ENCODE results near the gene CRACDL.
"Not testable (repeated sequence)": the region's sequence is repeated elsewhere in the genome, so short reads cannot be mapped to it uniquely, and the experiment has no call there.

CRACDL gene

GRCh38 chr2:98776136-98776535 is 159.9 kb downstream of the CRACDL start:
- no peak for DNase-seq (ENCODE audit: low read depth in 2 of 2)

GRCh38 chr2:98775146-98775986 is 160.7 kb downstream of the CRACDL start:
- no peak for DNase-seq (ENCODE audit: low read depth in 2 of 2)

- DNase-seq (ENCODE audit: low read depth in 2 of 2): no peak
These were observed 162.1 kb downstream of the CRACDL start for GRCh38 chr2:98773907-98774306.

GRCh38 chr2:98773169-98773568 is 162.9 kb downstream of the CRACDL start:
- DNase-seq (ENCODE audit: low read depth in 2 of 2): no peak

GRCh38 chr2:98772536-98772935 is 163.5 kb downstream of the CRACDL start:
- no peak for DNase-seq (ENCODE audit: low read depth in 2 of 2)

- no peak for DNase-seq (ENCODE audit: low read depth in 2 of 2)
These were observed 164.1 kb downstream of the CRACDL start for GRCh38 chr2:98771721-98772524.

GRCh38 chr2:98771264-98771663 is 164.8 kb downstream of the CRACDL start:
- DNase-seq (ENCODE audit: low read depth in 2 of 2): no peak

GRCh38 chr2:98769784-98770183 is 166.2 kb downstream of the CRACDL start:
- DNase-seq (ENCODE audit: low read depth in 2 of 2): no peak

GRCh38 chr2:98769114-98769476 is 166.9 kb downstream of the CRACDL start:
- no peak for DNase-seq (ENCODE audit: low read depth in 2 of 2)

GRCh38 chr2:98768384-98769113 is 167.5 kb downstream of the CRACDL start:
- DNase-seq (ENCODE audit: low read depth in 2 of 2): no peak

GRCh38 chr2:98764499-98764898 is 171.5 kb downstream of the CRACDL start:
- no peak for DNase-seq (ENCODE audit: low read depth in 2 of 2)

GRCh38 chr2:98763209-98763951 is 172.6 kb downstream of the CRACDL start:
- DNase-seq (ENCODE audit: low read depth in 2 of 2): no peak

- DNase-seq (ENCODE audit: low read depth in 2 of 2): no peak
These were observed 174.1 kb downstream of the CRACDL start for GRCh38 chr2:98761909-98762308.

- no peak for DNase-seq (ENCODE audit: low read depth in 2 of 2)
These were observed 174.7 kb downstream of the CRACDL start for GRCh38 chr2:98761267-98761781.

GRCh38 chr2:98759827-98760625 is 176.0 kb downstream of the CRACDL start:
- DNase-seq (ENCODE audit: low read depth in 2 of 2): no peak

GRCh38 chr2:98759338-98759737 is 176.7 kb downstream of the CRACDL start:
- DNase-seq (ENCODE audit: low read depth in 2 of 2): no peak

- no peak for DNase-seq (ENCODE audit: low read depth in 2 of 2)
These were observed 178.1 kb downstream of the CRACDL start for GRCh38 chr2:98757904-98758421.

- no peak for DNase-seq (ENCODE audit: low read depth in 2 of 2)
These were observed 182.2 kb downstream of the CRACDL start for GRCh38 chr2:98753801-98754200.

- DNase-seq (ENCODE audit: low read depth in 2 of 2): not testable (repeated sequence)
These were observed 183.3 kb downstream of the CRACDL start for GRCh38 chr2:98752711-98753110.

- no peak for DNase-seq (ENCODE audit: low read depth in 2 of 2)
These were observed 184.3 kb downstream of the CRACDL start for GRCh38 chr2:98751748-98752147.

Measured in stimulated activated CD8-positive, alpha-beta memory T cell treated with anti-CD3 and anti-CD28 coated beads, Interleukin-2, amount 100 ng/mL, for 1 hour (primary cell).